Dedifferentiated amniotic fluid mesenchymal stem cell (primary cell): Measurements from ENCODE around the gene ISCA1.

Source experiments
- DNase-seq: peaks from one replicate; pipeline ENCODE4 v3.0.0-alpha.2; 2016; ENCODE audit errors: extremely low spot score

ISCA1 gene

DNA sequence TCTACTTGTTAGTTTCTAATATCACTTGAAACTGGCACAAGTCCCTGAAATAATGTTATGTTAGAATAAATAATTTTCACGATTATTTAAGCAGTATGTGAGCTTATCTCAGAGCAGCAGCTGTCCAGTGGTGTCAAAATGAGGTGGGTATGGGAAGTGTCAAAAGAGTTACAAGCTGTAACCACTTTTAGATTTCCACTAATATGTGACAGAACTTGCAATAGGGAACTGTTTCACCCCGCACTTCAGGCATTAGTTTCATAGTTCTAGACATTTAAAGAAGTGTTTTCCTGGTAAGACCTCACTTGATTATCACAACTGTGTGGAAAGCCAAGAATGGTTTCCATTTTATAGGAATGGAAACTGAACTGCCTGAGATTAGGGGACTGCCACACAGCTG lies 2.9 kb upstream of the ISCA1 start:
- no peak for DNase-seq

DNA sequence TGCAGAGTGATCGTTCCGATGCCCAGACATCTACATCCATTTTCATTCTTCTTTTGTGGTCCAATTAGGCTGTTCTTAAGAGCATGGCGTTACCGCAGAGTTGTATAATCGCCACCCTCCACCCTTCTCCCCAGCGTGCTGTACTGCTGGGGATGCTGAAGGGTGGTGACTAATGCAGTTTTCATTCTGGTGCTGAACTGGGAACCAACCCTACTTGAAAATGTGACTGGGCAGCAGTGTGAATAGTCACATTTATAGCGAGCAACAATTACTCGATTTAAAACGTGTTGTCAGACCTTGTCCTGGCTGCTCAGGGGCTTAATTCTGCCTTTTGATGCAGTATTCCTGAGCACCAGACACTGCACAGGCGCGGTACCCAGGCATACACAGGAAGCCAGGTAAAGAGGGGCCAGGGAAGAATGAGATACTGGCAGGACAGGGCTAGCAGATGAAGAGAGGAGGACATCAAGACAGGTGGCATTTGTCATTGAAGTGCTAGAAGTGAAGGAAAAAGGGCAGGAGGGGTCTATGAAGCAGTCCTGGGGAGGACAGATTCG lies 719 bp upstream of the ISCA1 start:
- peak; percentile 60 for DNase-seq

DNA sequence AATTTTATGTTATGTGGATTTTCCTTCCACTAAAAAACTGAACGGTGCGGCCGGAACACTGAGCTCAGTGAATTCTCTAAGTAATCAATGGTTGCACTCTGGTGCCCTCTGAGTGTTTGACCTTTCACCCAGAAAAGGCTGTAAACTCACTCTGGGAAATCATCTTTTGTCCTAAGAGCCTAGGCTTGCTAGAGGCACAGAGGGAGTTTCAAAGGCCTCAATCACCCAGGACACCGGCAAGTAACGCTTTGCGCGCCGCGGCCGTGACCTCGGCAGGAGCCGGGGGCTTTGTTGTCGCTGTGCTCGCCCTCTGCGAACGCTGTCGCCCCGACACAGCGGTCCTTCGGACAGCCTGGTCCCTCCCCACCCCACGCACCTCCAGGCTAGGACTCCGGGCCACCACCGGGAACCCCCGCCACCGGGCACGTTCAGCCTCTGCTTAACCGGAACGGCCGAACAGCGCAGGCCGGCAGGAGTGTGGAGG lies 703 bp downstream of the ISCA1 start:
- DNase-seq: no peak

DNA sequence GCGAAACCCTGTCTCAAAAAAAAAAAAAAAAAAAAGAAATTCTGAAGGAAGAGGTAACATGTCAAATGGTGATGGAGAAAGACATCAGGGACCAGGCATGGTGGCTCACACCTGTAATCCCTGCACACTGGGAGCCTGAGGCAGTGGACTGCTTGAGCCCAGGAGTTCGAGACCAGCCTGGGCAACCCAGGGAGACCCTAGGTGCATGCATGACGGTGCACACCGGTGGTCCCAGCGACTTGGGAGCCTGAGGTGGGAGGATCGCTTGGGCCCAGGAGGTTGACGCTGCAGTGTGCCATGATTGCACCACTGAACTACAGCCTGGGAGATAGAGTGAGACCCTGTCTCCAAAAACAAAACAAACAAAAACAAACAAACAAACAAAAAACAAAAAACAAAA lies 1.8 kb downstream of the ISCA1 start:
- DNase-seq: no peak

DNA sequence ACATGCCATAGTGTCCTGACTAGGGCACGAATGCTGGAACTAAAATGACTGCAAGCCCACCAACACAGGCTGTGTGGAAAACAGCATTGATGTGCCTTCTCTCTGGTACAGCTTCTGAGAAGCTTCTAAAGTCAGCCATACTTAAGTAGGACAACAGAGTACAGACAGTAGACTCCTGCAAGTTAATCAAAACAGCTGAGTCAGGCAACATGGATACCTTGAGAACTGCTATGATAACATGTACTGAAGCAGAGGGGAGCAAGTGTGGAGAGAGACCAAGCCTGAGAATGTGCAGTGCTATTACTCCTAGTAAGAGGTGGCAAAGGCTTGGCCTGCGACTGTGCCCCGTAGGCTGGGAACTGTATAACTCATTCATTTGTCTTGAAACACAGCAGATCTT lies 2.5 kb downstream of the ISCA1 start:
- DNase-seq: no peak

DNA sequence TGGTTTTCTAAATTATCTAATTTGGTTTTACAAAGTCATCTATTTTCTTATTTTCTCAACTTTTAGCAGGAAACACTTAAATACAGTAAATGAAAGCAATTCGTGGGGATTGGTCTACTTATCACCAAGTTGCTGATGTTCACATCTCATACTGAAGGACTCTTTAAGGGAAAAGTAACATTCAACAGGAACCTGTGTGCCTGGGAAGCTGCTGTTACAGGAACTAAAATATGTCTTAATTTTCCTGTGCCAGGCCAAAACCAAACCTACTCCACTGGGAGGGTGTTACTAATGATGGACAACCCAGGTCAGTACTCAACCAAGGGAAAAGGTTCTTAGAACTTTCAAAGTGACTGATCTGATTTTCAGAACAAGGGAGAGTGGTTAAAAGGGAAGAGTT lies 5.3 kb downstream of the ISCA1 start:
- no peak for DNase-seq

DNA sequence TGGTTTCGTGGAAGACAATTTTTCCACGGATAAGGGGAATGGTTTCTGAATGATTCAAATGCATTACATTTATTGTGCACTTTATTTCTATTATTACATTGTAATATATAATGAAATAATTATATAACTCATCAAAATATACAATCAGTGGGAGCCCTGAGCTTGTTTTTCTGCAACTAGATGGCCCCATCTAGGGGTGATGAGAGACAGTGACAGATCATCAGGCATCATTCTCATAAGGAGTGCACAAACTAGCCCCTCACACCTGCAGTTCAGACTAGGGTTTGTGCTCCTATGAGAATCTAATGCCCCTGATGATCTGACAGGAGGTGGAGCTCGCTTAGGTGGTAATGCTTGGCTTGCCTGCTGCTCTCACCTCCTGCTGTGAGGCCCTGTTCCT lies 6.4 kb downstream of the ISCA1 start:
- no peak for DNase-seq

DNA sequence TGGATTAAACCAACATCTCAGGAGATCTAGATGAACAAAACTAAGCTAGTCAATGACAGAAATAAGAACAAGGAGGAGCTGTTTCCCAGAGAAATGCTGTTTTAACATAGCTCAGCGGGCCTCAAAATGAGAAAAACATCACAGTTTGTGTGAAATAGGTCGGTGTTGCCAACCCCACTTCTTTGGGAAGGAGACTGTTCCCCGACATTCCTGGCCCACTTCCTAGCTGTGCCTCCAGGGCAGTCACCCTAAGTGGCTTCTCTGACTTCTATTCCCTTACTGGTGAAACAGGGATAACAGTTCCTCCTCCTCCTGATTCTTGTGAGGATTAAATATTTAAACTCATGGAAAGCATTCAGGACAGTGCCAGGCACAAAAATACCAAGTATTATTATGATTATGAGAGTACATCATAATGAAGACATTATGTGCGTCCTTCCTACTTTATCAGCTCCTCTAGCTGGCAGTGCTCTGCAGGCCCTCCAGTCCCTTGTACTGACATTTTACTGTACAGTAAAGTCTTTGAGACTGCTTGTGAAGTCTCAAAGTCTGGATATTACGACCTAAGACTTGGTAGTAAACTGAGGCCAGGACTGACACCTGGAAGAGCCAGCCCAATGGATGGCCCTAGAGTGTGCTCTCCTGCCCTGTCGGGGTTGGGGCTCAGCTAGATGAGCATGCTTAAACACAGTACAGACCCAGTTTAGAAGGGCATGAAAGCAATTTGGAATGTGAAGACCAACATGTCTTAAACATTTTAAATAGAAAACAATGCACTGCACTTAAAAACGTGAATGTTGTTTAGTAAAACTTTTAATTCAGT lies 7.3 kb downstream of the ISCA1 start:
- DNase-seq: no peak

DNA sequence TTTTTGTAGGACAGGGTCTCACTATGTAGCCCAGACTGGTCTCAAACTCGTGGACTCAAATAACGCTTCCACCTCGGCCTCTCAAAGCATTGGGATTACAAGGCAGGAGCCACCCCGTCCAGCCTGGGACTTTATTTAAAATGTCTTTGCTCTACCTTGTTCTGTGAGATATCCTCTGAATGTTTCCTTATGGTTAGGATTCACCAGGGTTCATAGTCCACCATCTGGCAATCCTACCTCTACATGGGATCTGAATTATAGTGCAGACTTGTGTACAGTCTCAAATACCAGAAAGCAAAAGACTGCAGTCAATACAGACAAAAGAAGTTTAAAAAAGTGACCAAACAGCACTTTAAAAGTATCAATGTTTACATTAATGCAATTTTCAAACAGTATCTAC lies 10.1 kb downstream of the ISCA1 start:
- DNase-seq: no peak

DNA sequence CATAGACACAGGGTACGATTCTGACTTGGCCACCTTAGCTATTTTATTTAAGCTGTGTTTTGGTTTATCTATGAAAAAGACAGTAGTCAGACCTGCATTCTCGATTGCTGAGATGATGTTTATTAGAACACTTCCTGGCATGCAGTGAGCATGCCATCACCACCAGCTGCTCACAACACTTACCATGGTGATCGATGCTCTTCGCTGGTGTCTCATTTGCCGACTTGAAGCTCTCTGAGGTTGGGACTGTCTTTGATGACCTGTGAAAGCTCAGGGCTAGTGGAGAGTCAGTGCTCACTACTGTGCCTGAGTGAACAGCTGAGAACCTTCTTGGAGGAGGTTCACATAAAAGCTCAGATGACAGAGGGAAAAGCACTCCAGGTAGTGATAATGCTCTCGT lies 18.5 kb downstream of the ISCA1 start:
- no peak for DNase-seq

DNA sequence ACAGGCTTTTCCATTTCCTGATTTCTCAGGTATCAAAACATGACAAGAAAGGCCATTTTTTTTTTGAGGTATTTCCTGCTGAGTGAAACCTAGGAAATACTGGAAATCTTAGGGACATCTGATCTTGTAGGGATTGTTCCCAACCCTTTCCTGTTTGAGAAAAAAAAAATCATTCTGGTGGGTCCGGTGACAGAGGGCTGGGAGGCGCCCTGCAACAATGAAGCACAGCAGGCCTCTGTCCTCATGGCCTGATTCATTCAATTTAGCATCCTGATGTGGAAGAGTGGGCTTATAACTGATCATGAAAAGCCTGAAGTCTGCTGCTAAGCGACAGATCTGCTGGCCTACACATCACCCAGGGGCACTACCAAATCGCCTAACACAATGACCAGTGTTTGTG lies 19.8 kb downstream of the ISCA1 start:
- DNase-seq: no peak

DNA sequence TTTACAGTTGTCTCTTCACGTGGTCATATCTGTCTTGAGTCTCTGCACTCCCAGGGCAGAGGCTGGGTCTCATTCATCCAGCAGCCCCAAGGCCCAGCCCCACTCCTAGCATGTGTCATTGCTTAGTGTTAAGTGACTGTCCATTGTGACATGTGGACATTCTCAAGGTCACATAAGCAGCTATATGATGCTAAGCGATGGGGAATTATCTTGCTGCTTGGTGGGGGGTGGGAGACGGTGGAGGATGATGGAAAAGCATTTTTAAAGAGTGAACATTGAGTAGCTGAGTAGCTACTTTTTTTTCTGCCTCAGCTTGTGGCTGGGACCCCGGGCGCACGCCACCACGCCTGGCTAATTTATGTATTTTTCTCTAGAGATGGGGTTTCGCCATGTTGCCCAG lies 22.8 kb downstream of the ISCA1 start, which contains the start of gene C9orf153:
C9orf153 (minus strand) TSS at position 101 of the 400 bp plus-strand sequence. CDS start 30,054 bp downstream, outside the sequence.
- DNase-seq: no peak

DNA sequence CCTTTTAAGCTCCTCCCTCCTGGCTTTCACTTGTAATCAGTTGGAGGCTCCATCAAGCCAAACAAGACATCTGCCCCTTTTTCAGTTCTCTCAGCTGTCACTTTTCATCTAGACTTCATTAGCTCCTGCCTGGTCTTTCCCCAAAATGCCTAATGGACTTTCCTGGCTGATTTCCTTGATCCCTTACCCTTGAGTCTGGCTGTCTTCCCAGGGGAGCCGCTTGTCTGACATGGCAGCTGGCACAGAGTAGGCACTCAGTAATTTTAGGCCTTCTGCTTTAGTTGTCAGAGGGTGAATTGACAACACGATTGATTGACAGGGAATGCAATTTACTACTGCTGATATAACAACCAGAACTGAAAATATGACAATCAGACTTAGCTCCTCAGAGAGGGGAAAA lies 24.9 kb downstream of the ISCA1 start:
- no peak for DNase-seq

DNA sequence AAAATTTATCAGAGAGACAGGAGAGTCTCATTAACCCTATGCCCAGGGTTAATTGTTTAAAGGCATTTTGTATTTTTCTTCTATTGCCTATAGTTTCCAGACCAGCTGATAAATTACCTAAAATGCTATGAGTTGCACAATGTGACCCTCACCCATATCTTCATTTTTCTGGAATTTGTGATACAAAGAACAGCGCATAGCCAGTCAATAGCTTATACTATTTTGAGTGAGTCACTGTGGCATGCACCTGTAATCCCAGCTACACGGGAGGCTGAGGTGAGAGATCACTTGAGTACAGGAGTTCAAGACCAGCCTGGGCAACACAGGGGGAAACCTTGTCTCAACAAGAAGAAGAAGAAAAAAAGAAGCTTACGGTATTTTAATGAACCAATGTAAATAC lies 25.7 kb downstream of the ISCA1 start:
- DNase-seq: no peak

DNA sequence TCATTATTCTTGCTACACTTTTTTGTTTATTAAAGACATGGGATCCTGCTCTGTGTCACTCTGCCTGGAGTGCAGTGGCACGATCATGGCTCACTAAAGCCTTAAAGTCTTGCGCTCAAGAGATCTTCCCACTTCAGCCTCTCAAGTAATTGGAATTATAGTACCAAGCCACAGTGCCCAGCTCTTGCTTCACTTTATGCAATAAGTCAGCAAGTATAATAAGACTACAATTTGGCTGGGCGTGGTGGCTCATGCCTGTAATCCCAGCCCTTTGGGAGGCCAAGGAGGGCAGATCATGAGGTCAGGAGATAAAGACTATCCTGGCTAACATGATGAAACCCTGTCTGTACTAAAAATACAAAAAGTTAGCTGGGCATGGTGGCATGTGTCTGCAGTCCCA lies 28.8 kb downstream of the ISCA1 start:
- no peak for DNase-seq

DNA sequence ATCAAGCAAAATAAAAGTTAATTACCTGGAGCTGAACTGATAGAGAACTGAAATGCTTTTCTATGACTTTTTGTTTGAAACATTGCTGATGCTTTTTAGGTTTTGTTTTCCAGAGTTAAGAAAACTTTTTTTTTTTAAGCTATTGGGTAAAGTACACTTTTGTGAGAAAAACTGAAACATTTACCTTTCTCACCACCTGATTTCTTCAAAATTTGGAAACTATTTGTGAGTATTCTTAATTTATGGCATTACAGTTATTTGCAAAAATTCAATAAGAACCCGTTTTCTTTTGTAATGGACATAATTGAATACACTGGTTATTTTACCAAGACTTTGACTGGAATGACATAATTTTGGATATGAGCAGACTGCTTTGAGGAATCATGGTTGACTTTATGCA lies 29.5 kb downstream of the ISCA1 start:
- DNase-seq: no peak

DNA sequence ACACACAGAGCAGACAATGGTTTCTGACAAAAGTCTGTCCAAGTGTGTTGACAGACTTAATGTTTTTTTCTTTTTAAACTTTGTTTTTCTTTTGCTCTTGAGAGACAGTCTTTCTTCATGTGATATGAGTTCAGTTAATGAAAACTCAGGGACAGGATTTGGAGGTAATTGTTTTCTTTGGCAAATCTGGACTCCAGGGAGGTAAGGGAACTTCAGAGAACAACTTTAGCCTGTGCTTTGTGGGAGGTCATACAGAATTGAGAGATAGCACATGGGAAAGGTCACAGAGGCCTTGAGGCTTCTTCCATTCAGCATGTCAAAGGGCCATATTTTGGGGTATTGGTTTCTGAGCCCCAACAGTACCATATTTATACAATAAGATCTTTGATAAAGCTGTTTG lies 32.2 kb downstream of the ISCA1 start:
- DNase-seq: no peak

DNA sequence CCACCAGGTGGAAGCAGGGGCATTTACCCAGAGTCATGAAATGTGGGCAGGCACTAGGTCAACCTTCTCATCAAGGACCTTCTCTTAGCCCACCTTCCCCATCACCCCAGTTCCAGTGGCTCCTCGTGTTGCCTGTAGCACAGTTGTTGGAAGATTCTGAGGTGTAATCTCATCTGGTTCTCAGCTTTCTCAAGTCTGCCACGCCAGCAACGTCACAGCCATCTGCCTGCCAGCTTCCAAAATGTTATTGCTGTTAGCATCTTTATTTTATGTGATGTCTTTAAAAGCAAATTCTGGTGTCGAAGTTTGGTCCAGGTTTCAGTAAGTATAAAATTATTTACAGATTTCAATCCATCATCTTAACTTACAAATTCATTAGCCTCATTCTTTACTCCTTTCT lies 33.6 kb downstream of the ISCA1 start:
- no peak for DNase-seq

DNA sequence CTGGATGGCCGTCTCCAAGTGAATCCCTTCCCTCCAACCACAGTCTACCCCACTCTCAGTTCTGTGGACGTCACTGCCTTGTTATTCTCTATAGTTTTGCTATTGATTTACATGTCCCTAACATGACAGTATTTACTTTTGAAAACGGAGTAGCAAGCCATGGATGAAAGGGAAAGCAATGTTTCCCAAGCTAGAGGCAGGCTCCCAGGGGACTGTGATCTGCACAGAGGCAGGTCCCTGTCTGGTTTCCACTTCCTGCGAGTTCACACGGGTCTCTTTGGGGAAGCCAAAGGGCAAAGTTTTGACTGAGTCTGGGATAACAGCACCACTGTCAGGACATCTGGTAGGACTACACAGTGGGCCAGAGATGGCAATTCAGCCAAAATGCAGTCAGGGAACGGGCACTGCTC lies 35.6 kb downstream of the ISCA1 start:
- no peak for DNase-seq

DNA sequence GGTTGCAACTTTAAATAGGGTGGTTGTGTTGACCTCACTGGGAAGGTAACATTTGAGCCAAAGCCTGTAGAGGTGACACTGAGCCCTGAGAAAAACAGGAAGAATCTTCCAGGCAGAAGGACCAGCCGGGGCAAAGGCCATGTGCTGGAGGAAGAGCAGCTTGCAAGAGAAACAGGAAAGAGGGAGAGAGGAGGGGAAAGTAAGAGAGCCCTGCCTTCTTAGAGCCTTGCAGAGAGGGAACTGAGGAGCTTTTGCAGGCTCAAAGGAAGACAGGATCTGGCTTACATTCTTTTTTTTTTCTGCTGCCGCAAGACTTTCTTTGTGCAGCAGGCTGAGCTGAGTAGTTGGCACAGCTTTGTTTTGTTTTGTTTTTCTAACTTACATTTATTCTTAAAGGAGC lies 40.3 kb downstream of the ISCA1 start:
- DNase-seq: no peak

DNA sequence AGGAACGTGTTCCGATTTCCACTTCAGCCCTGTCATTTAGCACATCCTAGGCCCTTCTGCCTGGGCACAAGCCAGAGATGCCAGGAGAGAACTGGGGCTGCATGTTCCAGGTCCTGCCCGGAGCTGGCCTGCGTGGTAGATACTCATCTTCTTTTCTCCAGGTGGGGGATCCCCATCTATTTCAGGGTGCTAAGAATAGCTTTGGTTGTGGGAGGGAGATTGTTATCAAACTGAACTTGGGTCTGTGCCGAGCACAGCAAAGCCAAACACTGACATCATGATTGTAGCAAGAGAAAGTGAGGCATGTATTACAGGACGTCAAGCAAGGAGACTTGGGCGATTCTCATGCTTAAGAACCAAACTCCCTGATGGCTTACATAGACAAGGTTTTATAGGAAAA lies 41.1 kb downstream of the ISCA1 start:
- DNase-seq: no peak

DNA sequence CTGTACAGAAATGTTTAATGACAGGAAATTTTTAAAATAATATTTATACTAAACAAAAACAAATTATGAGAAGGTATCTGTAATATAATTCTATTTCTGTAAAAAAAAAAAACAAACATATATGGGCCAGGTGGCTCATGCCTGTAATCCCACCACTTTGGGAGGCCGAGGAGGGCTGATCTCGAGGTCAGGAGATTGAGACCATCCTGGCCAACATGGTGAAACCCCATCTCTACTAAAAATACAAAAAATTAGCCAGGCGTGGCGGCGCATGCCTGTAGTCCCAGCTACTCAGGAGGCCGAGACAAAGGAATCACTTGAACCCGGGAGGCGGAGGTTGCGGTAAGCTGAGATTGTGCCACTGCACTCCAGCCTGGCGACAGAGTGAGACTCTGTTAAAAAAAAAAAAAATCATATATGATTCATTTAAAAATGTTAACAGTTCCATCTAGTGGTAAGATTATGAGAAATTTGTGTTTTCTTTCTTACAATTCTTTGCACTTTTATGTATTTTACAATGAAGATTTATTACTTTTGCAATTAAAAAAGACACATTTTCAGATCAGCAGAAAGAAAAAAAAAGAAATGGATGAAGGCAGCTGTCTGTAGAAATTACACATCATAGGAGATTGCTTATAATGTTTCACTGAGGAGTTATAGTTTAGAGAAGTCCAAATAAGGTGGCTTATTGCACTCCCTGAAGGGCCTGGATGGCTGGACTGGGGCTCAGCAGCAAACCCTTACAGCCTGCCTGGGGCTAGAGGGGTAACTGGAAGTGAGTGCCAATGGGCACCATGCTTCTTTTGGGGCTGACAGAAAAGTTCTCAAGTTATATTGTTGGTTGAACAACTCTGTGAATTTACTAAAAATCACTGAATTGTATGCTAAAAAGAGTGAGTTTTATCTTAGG lies 43.2 kb downstream of the ISCA1 start:
- DNase-seq: no peak

DNA sequence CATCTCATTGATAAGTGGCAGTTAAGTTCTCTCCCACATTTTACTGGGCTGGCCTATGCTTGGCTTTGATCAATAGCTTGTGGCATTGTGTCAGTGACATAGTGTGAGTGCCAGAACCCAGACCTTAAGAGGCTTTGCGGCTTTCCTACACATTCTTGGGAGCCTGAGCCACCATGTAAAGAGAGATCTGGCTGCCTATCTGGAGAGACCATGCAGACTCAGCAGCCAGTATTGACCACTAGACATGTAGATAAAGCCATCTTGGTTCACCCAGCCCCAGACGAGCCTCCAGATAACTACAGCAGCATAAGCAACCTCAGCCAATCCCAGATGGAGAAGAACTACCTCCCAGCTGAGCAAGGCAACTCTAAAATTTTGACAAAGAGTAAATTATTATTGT lies 51.5 kb downstream of the ISCA1 start:
- no peak for DNase-seq
